Measurements from ENCODE around the gene ZNFX1.

DNA sequence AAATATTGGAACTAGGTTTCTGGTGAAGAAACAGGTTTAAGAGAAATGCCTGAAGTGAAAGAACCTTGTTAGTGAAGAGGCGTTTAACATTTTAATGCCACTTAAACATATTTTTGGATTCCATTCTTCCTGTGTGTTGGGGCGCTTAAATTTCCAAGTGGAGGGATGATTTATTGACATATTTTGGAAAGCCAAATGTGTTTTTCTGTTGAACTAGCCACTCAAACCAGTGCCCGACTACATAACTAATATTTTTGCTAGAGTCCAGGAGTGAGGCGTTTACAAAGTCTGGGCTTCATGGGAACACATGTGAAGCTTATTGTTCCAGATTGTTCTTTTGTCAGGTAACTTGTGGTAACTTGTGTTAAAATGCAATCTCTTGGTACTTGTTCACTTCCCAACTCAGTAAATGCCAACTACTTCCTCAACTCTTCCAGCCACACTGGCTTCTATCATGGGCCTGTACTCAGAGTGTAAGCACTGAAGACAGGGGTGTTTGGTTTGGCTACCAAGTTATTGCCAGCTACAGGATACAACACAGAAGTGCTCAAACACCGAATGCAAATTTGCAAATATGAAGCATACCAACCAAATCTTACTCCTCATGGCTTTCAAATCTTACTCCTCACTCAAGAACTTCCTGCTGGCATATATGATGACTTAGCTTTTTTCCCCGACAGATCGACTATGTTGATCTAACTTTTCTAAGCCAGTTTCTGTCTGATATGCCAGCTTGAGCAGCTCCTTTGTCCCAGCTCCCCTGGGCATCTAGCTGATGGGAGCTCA, 2.0 kb upstream of the ZNFX1 start:
- TF ChIP-seq EZH2 (IDR thresholded peaks at IDR 0.05; ENCODE audit: insufficient read depth, poor library complexity, severe bottlenecking) (no peak), EZH2phosphoT487 (IDR thresholded peaks at IDR 0.05; ENCODE audit: insufficient read depth, low read depth) (no peak)

Data from GM23248 (cell line).